HG03066 (cell line): ENCODE measurements around the gene DDTL.
"Not testable (repeated sequence)": the region's sequence is repeated elsewhere in the genome, so short reads cannot be mapped to it uniquely, and the experiment has no call there.

ENCODE experiments used
- ATAC-seq: cut with Tn5 transposase; IDR thresholded peaks from one replicate; pipeline ENCODE4 v1.9.1; 2021; ENCODE audit warnings: low read depth; ENCODE audit not compliant: unreplicated experiment

Gene DDTL

DNA sequence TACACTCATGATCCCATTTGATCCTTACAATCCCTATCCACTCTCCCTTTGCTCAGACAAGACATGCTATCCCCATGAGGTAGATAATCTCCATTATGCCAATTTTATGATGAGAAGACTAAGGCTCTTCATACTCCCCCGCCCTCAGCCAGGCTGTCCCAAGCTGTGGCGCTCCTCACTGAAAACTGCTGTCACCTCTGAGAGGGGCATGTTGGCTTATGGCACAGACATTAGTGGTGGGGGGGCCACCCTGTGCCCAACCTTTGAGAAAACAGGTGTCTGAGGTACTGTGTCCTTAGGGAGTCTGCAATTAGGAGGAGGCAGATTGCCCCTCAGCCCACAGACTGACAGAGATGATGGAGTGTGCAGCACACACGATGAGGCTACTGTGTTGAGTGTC, 2.4 kb downstream of the DDTL start:
- no peak for ATAC-seq

DNA sequence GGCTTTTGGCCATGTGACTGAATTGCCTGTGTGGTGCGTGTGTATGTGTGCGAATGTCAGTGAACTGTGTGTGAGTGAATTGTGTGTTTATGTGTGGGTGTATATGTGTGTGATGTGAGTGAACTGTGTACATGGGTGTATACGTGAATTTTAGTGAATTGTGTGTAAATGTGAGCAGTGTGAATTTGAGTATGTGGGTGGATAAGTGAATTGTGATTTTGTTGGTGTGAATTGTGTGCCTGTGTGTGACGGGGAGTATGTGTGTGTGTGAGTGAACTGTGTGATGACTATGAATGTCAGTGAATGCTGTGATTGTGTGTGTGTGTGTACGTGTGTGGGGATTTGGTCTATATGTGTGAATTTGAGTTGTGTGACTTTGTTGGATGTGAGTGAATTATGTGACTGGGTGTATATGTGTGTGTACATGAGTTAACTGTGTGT, 3.5 kb downstream of the DDTL start:
- ATAC-seq = no peak

DNA sequence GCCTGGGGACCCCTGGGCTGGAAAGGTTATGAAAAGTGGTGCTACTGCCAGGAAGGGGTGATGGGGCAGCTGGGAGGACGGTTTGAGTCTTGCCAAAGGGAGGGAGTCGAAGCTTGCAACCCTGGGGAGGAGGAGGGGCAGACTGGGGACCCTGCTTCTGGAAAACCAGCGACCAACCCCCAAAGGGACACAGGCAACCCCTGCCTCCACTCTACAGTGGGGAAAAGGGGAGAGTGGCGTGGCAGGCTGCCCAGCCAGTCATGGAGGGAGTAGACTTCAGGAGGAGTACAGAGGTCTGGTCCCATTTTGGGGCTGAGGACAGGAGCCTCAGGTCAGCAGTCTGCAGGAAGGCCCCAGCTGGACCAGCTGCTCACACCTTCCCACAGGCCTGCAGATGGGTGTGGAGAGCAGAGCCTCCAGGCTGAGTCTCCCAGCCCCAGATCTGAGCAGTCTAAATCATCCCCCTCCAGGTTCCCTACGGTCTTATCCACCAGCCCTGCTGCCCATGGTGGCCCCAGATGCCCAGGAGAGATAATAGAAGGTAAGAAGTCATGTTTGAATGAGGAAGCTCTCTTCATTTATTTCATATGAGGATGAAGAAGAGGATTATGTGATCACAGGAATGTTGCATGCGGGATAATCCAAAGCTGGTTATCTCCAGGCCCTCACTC, 4.3 kb downstream of the DDTL start:
- no peak for ATAC-seq

GRCh38 chr22:23971927-23972326, 5.2 kb downstream of the DDTL start:
- not testable (repeated sequence) for ATAC-seq

DNA sequence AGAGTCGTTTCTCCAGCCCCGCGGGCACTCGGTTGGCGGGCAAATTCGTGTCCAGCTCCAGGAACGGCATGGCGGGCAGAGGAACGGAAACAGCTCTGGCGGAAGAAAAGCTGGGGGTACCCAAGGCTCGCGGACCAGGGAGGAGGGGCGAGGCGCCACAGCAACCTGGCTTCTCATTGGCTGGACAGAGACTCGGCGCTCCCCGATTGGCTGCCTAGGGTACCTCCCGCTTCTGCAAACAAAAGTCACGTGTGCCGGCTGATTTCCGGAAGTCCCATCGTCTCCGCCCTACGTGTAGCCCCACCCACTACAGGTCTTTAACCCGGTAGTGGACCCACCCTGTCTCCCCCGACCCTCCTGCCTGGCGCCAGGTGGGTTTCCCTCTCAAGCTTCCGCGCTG, 7.7 kb downstream of the DDTL start, which contains the start of gene DDT:
Gene DDT, minus strand, starts transcription at position 97 of the 400 bp plus-strand sequence. Its CDS starts 27 bp downstream, at position 70.
- ATAC-seq = peak; percentile 89

DNA sequence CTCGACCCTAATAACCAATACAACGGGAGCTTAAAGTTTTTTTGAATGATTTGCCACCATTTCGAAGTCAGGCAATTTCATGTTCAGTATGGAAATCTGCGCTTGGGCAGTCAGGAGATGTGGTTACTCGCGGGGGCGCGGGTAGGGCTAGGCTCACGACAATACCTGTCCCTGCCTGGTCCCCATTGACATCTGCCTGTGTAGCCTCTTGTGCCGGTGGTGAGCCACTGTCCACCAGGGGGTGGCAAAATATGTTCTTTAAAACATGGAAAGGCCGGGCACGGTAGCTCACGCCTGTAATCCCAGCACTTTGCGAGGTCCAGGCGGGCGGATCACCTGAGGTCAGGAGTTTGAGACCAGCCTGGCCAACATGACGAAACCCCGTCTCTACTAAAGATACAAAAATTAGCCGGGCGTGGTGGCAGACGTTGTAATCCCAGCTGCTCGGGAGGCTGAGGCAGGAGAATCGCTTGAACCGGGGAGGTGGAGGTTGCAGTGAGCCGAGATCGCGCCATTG, 8.2 kb downstream of the DDTL start:
- not testable (repeated sequence) for ATAC-seq

DNA sequence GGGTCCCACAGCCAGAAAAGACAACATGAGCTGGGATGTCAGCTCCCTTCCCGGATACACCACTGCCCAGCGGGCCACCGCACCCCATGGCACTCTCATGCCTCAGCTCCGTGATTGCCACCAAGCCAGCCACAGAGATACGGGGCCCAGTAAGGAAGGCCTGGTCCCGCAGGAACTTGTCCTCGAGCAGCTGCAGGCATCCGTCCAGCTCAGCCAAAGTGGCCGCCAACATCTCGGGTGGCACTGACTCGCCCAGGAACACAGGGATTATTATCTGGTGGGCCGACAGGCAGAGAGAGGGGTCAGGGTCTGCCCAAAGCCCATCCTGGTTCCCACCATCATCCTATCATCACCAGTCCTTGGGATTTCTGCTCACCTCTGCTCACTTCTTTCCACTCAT, 10.6 kb downstream of the DDTL start:
- ATAC-seq = not testable (repeated sequence)

DNA sequence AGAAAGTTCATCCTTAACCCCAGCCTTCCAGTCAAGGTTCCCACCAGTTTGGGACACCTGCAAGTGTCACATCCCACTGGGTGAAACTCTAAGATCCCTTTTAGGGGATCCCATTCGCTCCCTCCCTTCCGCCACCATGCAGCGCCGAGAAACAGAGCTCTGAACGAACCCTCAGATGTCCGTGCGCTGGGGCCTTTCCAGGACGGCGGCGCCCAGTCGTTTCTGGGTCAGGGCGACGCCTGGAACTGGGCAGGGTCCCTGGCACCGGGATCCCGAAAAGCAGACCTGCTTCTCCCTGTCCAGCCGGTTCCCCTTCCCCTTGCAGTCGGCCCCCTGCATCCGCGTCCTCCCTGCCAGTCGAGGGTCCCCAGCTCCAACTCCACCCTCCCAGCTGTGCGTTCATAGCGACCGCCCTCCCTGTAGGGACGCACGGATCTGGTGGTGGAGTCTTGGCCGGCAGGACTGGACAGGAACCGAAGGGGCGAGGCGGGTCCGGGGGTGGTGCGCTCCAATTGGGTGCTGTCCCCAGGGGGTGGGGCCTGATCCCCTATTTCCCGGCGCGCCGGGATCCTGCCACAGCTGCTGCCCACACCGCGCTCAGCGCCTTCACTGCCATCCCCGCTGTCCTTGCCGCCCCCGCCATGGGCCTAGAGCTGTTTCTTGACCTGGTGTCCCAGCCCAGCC, 13.0 kb downstream of the DDTL start, which contains the start of gene GSTT2:
Gene GSTT2, plus strand, starts transcription at position 578 of the 684 bp plus-strand sequence.
- not testable (repeated sequence) for ATAC-seq

DNA sequence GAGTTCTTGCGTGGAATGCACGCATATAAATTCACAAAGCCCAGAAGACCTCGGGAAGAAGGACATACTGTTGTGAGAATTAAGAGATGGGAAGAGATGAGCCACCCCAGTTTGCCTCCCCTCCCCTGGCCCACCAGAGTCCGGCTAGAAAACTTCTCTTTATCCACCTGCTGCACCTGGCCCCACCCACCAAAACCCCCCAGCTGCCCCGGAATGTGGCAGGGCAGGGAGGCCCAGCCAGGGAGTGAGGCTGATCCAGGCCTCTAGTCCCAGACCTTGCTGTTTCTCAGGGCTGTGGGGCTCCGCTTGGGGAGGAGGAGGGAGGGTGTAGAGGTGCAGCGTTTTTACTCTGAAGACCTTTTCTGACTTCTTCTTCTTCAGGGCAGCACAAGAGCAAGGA, 13.9 kb downstream of the DDTL start:
- ATAC-seq = not testable (repeated sequence)

DNA sequence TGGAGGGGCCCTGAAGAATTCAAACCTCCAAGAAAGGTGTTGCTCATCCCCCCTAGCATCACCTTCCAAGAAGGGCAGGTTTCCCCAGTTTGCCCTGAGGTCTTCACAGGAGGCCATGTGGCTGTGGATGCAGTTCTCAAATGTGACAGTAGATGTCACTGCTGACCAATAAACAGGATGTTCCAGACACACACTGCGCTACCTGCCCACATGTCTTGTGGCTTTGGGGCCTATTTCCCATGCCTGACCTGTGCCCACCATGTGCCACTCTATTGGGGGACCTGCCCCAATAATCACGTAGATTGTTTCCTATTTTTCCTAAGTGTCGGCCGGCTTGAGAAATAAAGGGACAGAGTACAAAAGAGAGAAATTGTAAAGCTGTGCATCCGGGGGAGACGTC, 17.7 kb downstream of the DDTL start:
- ATAC-seq = no peak

DNA sequence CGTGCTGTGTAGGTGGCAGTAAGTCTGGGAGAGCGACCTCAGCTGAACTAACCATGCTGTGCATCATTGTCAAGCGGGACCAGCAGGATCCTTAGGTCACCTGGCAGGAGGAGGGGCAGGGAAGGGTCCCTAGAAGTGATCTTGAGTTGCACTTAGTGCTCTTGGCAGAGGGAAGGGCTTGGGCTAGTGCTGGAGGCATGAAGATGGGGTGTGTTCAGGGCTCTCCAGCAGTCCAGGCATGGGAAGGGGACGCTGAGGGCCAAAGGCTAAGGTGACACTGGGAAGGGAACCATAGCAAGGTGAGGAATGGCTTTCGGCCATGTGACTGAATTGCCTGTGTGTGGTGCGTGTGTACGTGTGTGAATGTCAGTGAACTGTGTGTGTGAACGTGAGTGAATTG, 19.4 kb downstream of the DDTL start:
- not testable (repeated sequence) for ATAC-seq

DNA sequence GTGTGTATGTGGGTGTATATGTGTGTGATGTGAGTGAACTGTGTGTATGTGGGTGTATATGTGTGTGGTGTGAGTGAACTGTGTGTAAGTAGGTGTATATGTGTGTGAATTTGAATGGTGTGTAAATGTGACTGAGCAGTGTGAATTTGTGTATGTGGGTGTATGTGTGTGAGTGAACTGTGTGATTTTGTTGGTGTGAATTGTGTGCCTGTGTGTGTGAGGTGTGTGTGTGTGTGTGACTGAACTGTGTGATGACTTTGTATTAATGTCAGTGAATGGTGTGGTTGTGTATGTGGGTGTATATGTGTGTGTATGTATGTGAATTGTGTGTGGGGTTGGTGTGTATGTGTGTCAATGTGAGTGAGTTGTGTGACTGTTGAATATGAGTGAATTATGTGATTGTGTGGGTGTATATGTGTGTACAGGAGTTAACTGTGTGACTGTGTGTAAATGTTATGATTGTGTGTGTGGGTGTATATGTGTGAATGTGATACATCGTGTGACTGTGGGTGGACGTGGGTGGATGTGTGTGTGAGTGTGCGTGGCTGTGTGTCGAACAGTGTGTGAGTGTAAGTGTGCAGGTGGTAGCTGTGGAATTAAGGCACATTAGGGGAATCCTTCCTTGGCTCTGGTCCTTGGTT, 20.0 kb downstream of the DDTL start:
- not testable (repeated sequence) for ATAC-seq

DNA sequence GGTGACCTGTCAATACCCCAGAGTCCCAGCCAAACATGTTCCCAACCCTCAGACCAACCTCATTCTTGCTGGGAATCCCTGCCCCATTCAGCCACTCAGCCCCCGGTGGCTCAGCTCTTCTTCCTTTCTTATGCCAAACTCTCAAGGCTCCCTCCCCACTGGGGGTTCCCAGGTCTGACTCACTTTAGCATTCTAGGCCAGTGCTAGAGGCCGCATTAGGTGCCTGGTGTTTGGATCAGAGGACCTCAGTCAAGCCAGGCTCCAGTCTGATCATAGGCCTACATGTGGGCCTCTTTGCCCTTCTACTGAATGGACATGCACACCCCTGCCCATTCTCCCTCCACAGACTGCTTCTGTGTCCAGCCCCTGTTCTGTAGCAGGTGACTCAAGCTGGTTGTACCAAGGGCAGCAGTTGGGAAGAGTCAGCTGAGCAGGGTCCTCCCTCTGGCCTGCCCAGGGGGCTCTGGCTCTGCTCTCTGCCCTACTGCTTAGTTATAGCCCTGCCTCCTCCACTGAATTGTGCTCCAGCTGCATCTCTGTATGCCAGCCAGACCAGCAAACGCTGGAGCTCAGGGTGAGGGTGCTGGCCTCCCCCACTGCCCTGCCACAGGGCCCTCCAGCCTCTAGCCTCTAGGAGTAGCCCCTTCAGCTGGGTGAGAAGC, 23.0 kb downstream of the DDTL start:
- ATAC-seq = not testable (repeated sequence)

- ATAC-seq = not testable (repeated sequence)
These were observed 26.4 kb downstream of the DDTL start for GRCh38 chr22:23993080-23993479.

- not testable (repeated sequence) for ATAC-seq
These were observed 27.0 kb downstream of the DDTL start for GRCh38 chr22:23993581-23994177.

DNA sequence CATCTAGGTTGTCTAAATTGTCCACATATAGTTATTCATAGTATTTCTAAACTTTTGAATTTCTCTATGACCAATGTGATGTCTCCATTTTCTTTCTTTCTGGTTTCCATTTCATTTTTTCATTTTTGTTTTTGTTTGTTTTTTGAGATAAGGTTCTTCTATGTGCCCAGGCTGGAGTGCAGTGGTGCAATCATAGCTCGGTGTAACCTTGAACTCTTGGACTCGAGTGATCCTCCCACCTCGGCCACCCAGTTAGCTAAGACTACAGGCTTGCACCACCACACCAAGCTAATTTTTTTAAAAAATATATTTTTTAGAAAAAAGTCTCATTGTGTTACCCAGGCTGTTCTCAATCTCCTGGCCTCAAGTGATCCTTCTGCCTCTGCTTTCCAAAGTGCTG, 30.4 kb downstream of the DDTL start:
- no peak for ATAC-seq

DNA sequence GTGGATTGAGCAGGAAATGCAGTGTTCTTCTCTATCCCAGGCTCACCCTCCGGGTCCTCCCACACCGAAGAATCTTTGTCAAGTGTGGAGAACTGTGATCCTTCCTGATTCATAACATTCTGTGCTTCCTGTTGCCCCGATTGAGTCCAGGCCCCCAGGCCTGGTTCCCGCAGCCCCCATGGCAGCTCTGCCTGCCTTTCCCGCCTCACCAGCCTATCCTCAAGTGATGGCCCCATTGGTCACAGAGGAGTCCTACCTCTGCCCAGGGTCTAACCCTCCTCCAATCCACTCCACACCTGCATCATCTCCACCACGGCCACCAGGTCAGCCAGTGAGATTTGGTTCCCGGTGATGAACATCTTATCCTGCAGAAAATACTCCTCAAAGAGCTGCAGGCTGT, 33.1 kb downstream of the DDTL start:
- not testable (repeated sequence) for ATAC-seq

GRCh38 chr22:24001314-24001713, 34.6 kb downstream of the DDTL start:
- no peak for ATAC-seq

DNA sequence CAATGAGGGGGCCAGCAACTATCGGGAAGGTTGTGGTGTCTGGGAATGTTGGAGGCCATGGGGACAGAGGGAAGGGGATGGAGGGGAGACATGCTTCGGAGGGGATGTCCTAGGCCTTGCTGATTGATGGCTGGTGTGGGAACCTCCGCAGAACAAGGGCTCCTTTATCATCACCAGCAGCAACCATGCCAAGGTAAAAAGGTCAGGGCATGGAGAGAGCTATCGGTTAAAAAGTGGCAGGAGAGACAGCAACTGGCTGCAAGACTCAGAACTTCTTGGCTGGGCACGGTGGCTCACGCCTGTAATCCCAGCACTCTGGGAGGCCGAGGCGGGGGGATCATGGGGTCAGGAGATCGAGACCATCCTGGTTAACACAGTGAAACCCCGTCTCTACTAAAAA, 35.6 kb downstream of the DDTL start:
- ATAC-seq = no peak

DNA sequence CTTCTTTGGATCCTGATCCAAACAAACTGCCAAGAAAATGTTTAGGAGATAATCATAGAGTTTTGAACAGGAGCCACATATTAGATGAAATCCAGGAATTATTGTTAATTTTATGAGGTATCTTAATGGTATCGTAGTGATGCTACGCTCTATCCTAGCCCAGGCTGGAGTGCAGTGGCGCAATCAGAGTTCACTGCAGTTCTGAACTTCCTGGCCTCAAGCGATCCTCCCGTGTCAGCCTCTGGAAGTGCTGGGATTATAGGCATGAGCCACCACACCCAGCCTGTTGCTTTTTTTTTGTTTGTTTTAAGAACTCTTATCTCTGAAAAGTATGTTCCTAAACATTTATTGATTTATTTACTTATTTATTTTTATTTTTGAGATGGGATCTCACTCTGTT, 36.2 kb downstream of the DDTL start:
- no peak for ATAC-seq
